GM18520 (cell line): ENCODE measurements around the gene DAPK2.

Experiments
- ATAC-seq: cut with Tn5 transposase; IDR thresholded peaks from one replicate; pipeline ENCODE4 v1.9.1; 2021; ENCODE audit not compliant: unreplicated experiment

Gene DAPK2

GRCh38 chr15:63899193-63899592, 147.1 kb downstream of the DAPK2 start:
- no peak for ATAC-seq

GRCh38 chr15:63896336-63897115, 149.8 kb downstream of the DAPK2 start:
- ATAC-seq: peak; percentile 76

- ATAC-seq: no peak
Measured at GRCh38 chr15:63895787-63896218, 150.5 kb downstream of the DAPK2 start.

- ATAC-seq: no peak
Measured at GRCh38 chr15:63895194-63895593, 151.1 kb downstream of the DAPK2 start.

- ATAC-seq: no peak
Measured at GRCh38 chr15:63894662-63894949, 151.7 kb downstream of the DAPK2 start.

- no peak for ATAC-seq
Measured at GRCh38 chr15:63893866-63894661, 152.2 kb downstream of the DAPK2 start.

- ATAC-seq: no peak
Measured at GRCh38 chr15:63892794-63893441, 153.4 kb downstream of the DAPK2 start.

GRCh38 chr15:63891768-63892133, 154.5 kb downstream of the DAPK2 start:
- ATAC-seq: no peak

GRCh38 chr15:63891079-63891767, 155.1 kb downstream of the DAPK2 start:
- ATAC-seq: no peak

GRCh38 chr15:63890617-63891016, 155.7 kb downstream of the DAPK2 start:
- no peak for ATAC-seq

- no peak for ATAC-seq
Measured at GRCh38 chr15:63889831-63890230, 156.5 kb downstream of the DAPK2 start.

- ATAC-seq: no peak
Measured at GRCh38 chr15:63888823-63889222, 157.5 kb downstream of the DAPK2 start.

GRCh38 chr15:63888146-63888545, 158.1 kb downstream of the DAPK2 start:
- no peak for ATAC-seq

GRCh38 chr15:63887630-63888029, 158.7 kb downstream of the DAPK2 start:
- ATAC-seq: no peak

GRCh38 chr15:63884953-63885352, 161.3 kb downstream of the DAPK2 start:
- ATAC-seq: no peak

GRCh38 chr15:63881431-63881830, 164.9 kb downstream of the DAPK2 start:
- ATAC-seq: no peak

- ATAC-seq: no peak
Measured at GRCh38 chr15:63880744-63881143, 165.5 kb downstream of the DAPK2 start.

- ATAC-seq: no peak
Measured at GRCh38 chr15:63879995-63880394, 166.3 kb downstream of the DAPK2 start.

GRCh38 chr15:63879211-63879610, 167.1 kb downstream of the DAPK2 start:
- no peak for ATAC-seq

- ATAC-seq: no peak
Measured at GRCh38 chr15:63877713-63878271, 168.5 kb downstream of the DAPK2 start.

- no peak for ATAC-seq
Measured at GRCh38 chr15:63876085-63876662, 170.1 kb downstream of the DAPK2 start.
